Loucy (cell line): ENCODE results near the gene EMSY.
"Not testable (repeated sequence)": the region's sequence is repeated elsewhere in the genome, so short reads cannot be mapped to it uniquely, and the experiment has no call there.

Experiments used
- EZH2phosphoT487 ChIP-seq: fragments of 200-600 bp; IDR thresholded peaks from 2 replicates; pipeline ENCODE4 v1.6.1; 2018; ENCODE audit warnings: antibody characterized with exemption, mild to moderate bottlenecking, moderate library complexity, borderline replicate concordance
- TF ChIP-seq, protein P1 (sequence below): fragments of 200-600 bp; sonication (generic); conservative IDR thresholded peaks from 2 replicates; pipeline ENCODE4 v1.5.1; 2014; ENCODE audit warnings: mild to moderate bottlenecking, antibody characterized with exemption, low read length

DNA sequence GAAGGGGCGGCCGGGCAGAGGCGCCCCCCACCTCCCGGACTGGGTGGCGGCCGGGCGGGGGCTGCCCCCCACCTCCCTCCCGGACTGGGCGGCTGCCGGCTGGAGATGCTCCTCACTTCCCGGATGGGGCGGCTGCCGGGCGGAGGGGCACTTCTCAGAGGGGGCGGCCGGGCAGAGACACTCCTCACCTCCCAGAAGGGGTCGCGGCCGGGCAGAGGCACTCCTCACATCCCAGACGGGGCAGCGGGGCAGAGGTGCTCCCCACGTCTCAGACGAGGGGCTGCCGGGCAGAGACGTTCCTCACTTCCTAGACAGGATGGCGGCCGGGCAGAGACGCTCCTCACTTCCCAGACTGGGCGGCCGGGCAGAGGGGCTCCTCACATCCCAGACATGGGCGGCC, 137.7 kb downstream of the EMSY start:
- TF ChIP-seq, protein P1, sequence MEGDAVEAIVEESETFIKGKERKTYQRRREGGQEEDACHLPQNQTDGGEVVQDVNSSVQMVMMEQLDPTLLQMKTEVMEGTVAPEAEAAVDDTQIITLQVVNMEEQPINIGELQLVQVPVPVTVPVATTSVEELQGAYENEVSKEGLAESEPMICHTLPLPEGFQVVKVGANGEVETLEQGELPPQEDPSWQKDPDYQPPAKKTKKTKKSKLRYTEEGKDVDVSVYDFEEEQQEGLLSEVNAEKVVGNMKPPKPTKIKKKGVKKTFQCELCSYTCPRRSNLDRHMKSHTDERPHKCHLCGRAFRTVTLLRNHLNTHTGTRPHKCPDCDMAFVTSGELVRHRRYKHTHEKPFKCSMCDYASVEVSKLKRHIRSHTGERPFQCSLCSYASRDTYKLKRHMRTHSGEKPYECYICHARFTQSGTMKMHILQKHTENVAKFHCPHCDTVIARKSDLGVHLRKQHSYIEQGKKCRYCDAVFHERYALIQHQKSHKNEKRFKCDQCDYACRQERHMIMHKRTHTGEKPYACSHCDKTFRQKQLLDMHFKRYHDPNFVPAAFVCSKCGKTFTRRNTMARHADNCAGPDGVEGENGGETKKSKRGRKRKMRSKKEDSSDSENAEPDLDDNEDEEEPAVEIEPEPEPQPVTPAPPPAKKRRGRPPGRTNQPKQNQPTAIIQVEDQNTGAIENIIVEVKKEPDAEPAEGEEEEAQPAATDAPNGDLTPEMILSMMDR = not testable (repeated sequence)
- not testable (repeated sequence) for TF ChIP-seq EZH2phosphoT487
